ENCODE measurements around the gene ZNF317. TPM values are rescaled to one million over a fixed set of nuclear protein-coding genes. Genes with fewer than 3 reads are reported as not detected.

ZNF317 gene
- total RNA-seq, result 10 to 100 TPM; 56.5 to 67.4 TPM
- polyA plus RNA-seq, result 10 to 100 TPM; 26.0 to 56.4 (median 31.9) TPM
- total RNA-seq, result 90.4 to 206 (median 109) reads per million in 6 experiments

- peaks cover 0 to 2% (median 0%) of the 10 kb centered on the region in 5 donors for H3K27me3 Mint-ChIP-seq
- POLR2A ChIA-PET, result interaction anchor here (0.6 kb wide), 1 partner anchor 860 kb away, joined by 4 read pairs; no protein-coding TSS in a partner anchor
- H3K4me3 Mint-ChIP-seq, result peak within 1 kb of the TSS; percentile 95 to 99 (median 98)
- H3K27ac Mint-ChIP-seq, result peak within 1 kb of the TSS; percentile 97 to 100 (median 98)
- DNase-seq (peak; percentile 73 to 97 (median 89)), ATAC-seq (peak; percentile 92)
- H3K9me3 Mint-ChIP-seq, result peaks cover 7 to 18% (median 12%) of the 10 kb centered on the region in 9 donors
- H3K4me1 Mint-ChIP-seq, result peaks cover 14 to 48% (median 40%) of the 10 kb centered on the region in 4 donors
- H3K36me3 Mint-ChIP-seq, result peaks cover 12 to 26% (median 24%) of the 10 kb centered on the region in 3 donors
These were observed at the start of gene ZNF317 for GRCh38 chr19:9140159-9140874. Gene ZNF317 (plus strand): TSS chr19:9140397. CDS start chr19:9156017, 15,620 bp downstream.

- POLR2A ChIA-PET, result no interaction called here
These were observed 32.8 kb upstream of the ZNF317 start, which contains the start of gene OR7G2 for GRCh38 chr19:9107375-9107774. Gene OR7G2 (minus strand): TSS chr19:9107475. CDS start chr19:9103243, 4,232 bp downstream.

GRCh38 chr19:9109959-9110358, 30.2 kb upstream of the ZNF317 start:
- ATAC-seq (no peak), DNase-seq (no peak)
- Mint-ChIP-seq H3K27me3 (peaks cover 11 to 27% (median 21%) of the 10 kb centered on the region in 5 donors), H3K4me3 (no peak overlapping the region), H3K36me3 (no peaks in the 10 kb centered on the region), H3K4me1 (peaks cover 0 to 2% (median 0%) of the 10 kb centered on the region in 4 donors), H3K27ac (no peak overlapping the region), H3K9me3 (no peaks in the 10 kb centered on the region)
- POLR2A ChIA-PET, result no interaction called here

More at GRCh38 chr19:9107375-9107774, 32.8 kb upstream of the ZNF317 start, which contains the start of gene OR7G2:
- Mint-ChIP-seq H3K4me3 (no peak within 1 kb of the TSS), H3K27me3 (peaks cover 11 to 38% (median 19%) of the 10 kb centered on the region in 5 donors), H3K27ac (no peak within 1 kb of the TSS), H3K9me3 (no peaks in the 10 kb centered on the region), H3K36me3 (no peaks in the 10 kb centered on the region), H3K4me1 (peaks cover 0 to 2% (median 0%) of the 10 kb centered on the region in 4 donors)
- no peak for ATAC-seq
- DNase-seq, result no peak

- Mint-ChIP-seq H3K36me3 (no peaks in the 10 kb centered on the region), H3K27me3 (peaks cover 14 to 32% (median 23%) of the 10 kb centered on the region in 5 donors), H3K9me3 (no peaks in the 10 kb centered on the region), H3K4me1 (no peaks in the 10 kb centered on the region), H3K27ac (no peak within 1 kb of the TSS), H3K4me3 (no peak within 1 kb of the TSS)
- ATAC-seq (no peak), DNase-seq (no peak)
- POLR2A ChIA-PET, result no interaction called here
These were observed 24.8 kb upstream of the ZNF317 start, which contains the start of gene OR7G1 for GRCh38 chr19:9115307-9115813. Gene OR7G1 (minus strand): TSS chr19:9115763. CDS start chr19:9115763, 0 bp downstream.

GRCh38 chr19:9116547-9116946, 23.6 kb upstream of the ZNF317 start:
- H3K4me1 Mint-ChIP-seq, result no peaks in the 10 kb centered on the region
- no peak for ATAC-seq

GRCh38 chr19:9126900-9127405, 13.2 kb upstream of the ZNF317 start, which contains the start of gene OR7G3:
Gene OR7G3 (minus strand): TSS chr19:9126950. CDS start chr19:9126950, 0 bp downstream.
- DNase-seq (no peak), ATAC-seq (no peak)
- peak within 1 kb of the TSS in 1 of 10 donors; percentile 48 for H3K4me3 Mint-ChIP-seq
- H3K27me3 Mint-ChIP-seq, result peaks cover 21 to 40% (median 33%) of the 10 kb centered on the region in 5 donors
- H3K36me3 Mint-ChIP-seq, result no peaks in the 10 kb centered on the region
- no peaks in the 10 kb centered on the region for H3K9me3 Mint-ChIP-seq
- peaks cover 2 to 10% (median 7%) of the 10 kb centered on the region in 4 donors for H3K4me1 Mint-ChIP-seq
- POLR2A ChIA-PET, result no interaction called here
- H3K27ac Mint-ChIP-seq, result peak within 1 kb of the TSS in 2 of 10 donors; percentile 6 to 83

More at GRCh38 chr19:9116547-9116946, 23.6 kb upstream of the ZNF317 start:
- POLR2A ChIA-PET, result no interaction called here
- DNase-seq, result no peak
- H3K4me3 Mint-ChIP-seq, result no peak overlapping the region
- no peaks in the 10 kb centered on the region for H3K9me3 Mint-ChIP-seq
- H3K27ac Mint-ChIP-seq, result no peak overlapping the region
- H3K36me3 Mint-ChIP-seq, result no peaks in the 10 kb centered on the region
- peaks cover 17 to 42% (median 25%) of the 10 kb centered on the region in 5 donors for H3K27me3 Mint-ChIP-seq

GRCh38 chr19:9128171-9128570, 12.0 kb upstream of the ZNF317 start:
- POLR2A ChIA-PET, result no interaction called here

GRCh38 chr19:9130965-9131364, 9.2 kb upstream of the ZNF317 start:
- DNase-seq (no peak), ATAC-seq (no peak)
- Mint-ChIP-seq H3K36me3 (no peaks in the 10 kb centered on the region), H3K27ac (peak overlapping the region in 1 of 10 donors; percentile 52), H3K4me1 (peaks cover 2 to 10% (median 7%) of the 10 kb centered on the region in 4 donors), H3K4me3 (no peak overlapping the region), H3K9me3 (no peaks in the 10 kb centered on the region), H3K27me3 (peaks cover 12 to 28% (median 21%) of the 10 kb centered on the region in 5 donors)
- POLR2A ChIA-PET, result no interaction called here

More at GRCh38 chr19:9128171-9128570, 12.0 kb upstream of the ZNF317 start:
- no peaks in the 10 kb centered on the region for H3K9me3 Mint-ChIP-seq
- H3K36me3 Mint-ChIP-seq, result no peaks in the 10 kb centered on the region
- H3K27ac Mint-ChIP-seq, result no peak overlapping the region
- DNase-seq (no peak), ATAC-seq (no peak)
- H3K27me3 Mint-ChIP-seq, result peaks cover 18 to 35% (median 30%) of the 10 kb centered on the region in 5 donors
- peaks cover 2 to 10% (median 7%) of the 10 kb centered on the region in 4 donors for H3K4me1 Mint-ChIP-seq
- H3K4me3 Mint-ChIP-seq, result no peak overlapping the region

- peaks cover under 1 to 16% (median 11%) of the 10 kb centered on the region in 4 donors for H3K4me1 Mint-ChIP-seq
- H3K4me3 Mint-ChIP-seq, result no peak overlapping the region
- H3K36me3 Mint-ChIP-seq, result no peaks in the 10 kb centered on the region
- no peak for DNase-seq
- ATAC-seq, result no peak
- H3K9me3 Mint-ChIP-seq, result no peaks in the 10 kb centered on the region
- POLR2A ChIA-PET, result interaction anchor here (0.7 kb wide), 1 partner anchor 1397 kb away, joined by 12 read pairs; no protein-coding TSS in a partner anchor
- H3K27me3 Mint-ChIP-seq, result peaks cover 2 to 18% (median 7%) of the 10 kb centered on the region in 5 donors
- H3K27ac Mint-ChIP-seq, result no peak overlapping the region
These were observed 7.8 kb upstream of the ZNF317 start for GRCh38 chr19:9132422-9132821.

GRCh38 chr19:9139609-9140158, 513 bp upstream of the ZNF317 start:
- ATAC-seq, result peak; percentile 7 to 25
- Mint-ChIP-seq H3K4me1 (peaks cover 13 to 47% (median 39%) of the 10 kb centered on the region in 4 donors), H3K27me3 (peaks cover 0 to 2% (median 0%) of the 10 kb centered on the region in 5 donors), H3K4me3 (peak overlapping the region; percentile 95 to 99 (median 98)), H3K36me3 (peaks cover 9 to 20% (median 18%) of the 10 kb centered on the region in 3 donors), H3K27ac (peak overlapping the region; percentile 97 to 100 (median 98)), H3K9me3 (peaks cover 3 to 11% (median 6%) of the 10 kb centered on the region in 9 donors)
- POLR2A ChIA-PET, result interaction anchor here (0.6 to 0.7 kb wide), 2 partner anchors 482 to 860 kb away, joined by 3 to 4 read pairs; no protein-coding TSS in a partner anchor
- no peak for DNase-seq

GRCh38 chr19:9144920-9145319, 4.7 kb downstream of the ZNF317 start:
- H3K4me1 Mint-ChIP-seq, result peaks cover 32 to 74% (median 60%) of the 10 kb centered on the region in 4 donors
- peaks cover 9 to 32% (median 18%) of the 10 kb centered on the region in 9 donors for H3K9me3 Mint-ChIP-seq
- peaks cover 28 to 62% (median 51%) of the 10 kb centered on the region in 3 donors for H3K36me3 Mint-ChIP-seq
- no peak for DNase-seq
- peak overlapping the region in 1 of 10 donors; percentile 9 for H3K27ac Mint-ChIP-seq
- POLR2A ChIA-PET, result no interaction called here
- H3K4me3 Mint-ChIP-seq, result peak overlapping the region in 4 of 10 donors; percentile 2 to 30 (median 8)
- ATAC-seq, result no peak
- H3K27me3 Mint-ChIP-seq, result no peaks in the 10 kb centered on the region

- Mint-ChIP-seq H3K9me3 (peaks cover 9 to 46% (median 26%) of the 10 kb centered on the region in 9 donors), H3K4me3 (no peak overlapping the region)
These were observed 6.7 kb downstream of the ZNF317 start for GRCh38 chr19:9146882-9147281.

More at GRCh38 chr19:9146882-9147281, 6.7 kb downstream of the ZNF317 start:
- DNase-seq (no peak), ATAC-seq (no peak)
- POLR2A ChIA-PET, result interaction anchor here (0.6 kb wide), 1 partner anchor 161 kb away, joined by 3 read pairs; no protein-coding TSS in a partner anchor
- H3K27me3 Mint-ChIP-seq, result no peaks in the 10 kb centered on the region
- no peak overlapping the region for H3K27ac Mint-ChIP-seq
- H3K4me1 Mint-ChIP-seq, result peaks cover 38 to 75% (median 62%) of the 10 kb centered on the region in 4 donors
- peaks cover 40 to 80% (median 68%) of the 10 kb centered on the region in 3 donors for H3K36me3 Mint-ChIP-seq
